A673 (cell line): ENCODE measurements around the gene SLC25A39. TPM values are rescaled to one million over a fixed set of nuclear protein-coding genes. Genes with fewer than 3 reads are reported as not detected.
A peak's percentile ranks its signal among the peaks of the same experiment; 100 is the strongest.
"Not testable (repeated sequence)": the region's sequence is repeated elsewhere in the genome, so short reads cannot be mapped to it uniquely, and the experiment has no call there.

Experiments
- BruUV-seq: library from RNA; stranded (reverse); fragments of 400-500 nt; replicated peaks from 2 replicates; lab custom pipeline; 2021; lab: Mats Ljungman, UMichigan
- CTCF ChIA-PET: fragments of 300-600 bp; sonication (Branson Sonifier 250); formaldehyde crosslinking; loops from one replicate; lab custom pipeline; 2022; ENCODE audit warnings: antibody characterized with exemption; lab: Charles Lee
- POLR2A ChIA-PET: fragments of 300-600 bp; sonication (Branson Sonifier 250); formaldehyde crosslinking; loops from one replicate; lab custom pipeline; 2022; ENCODE audit warnings: antibody characterized with exemption; ENCODE audit not compliant: low non-redundant PET; lab: Charles Lee
- DNase-seq: peaks from one replicate; pipeline ENCODE4 v3.0.0-alpha.2; 2015; ENCODE audit warnings: low spot score
- H3K27ac ChIP-seq: fragments of 200-600 bp; sonication (generic); 2 replicates; pipeline ENCODE4 v1.5.1; 2016; ENCODE audit warnings: mixed run types, low read depth, mild to moderate bottlenecking, mixed read lengths, antibody characterized with exemption, low read length; ENCODE audit not compliant: poor library complexity, severe bottlenecking
- H3K27me3 ChIP-seq: fragments of 200-600 bp; sonication (generic); replicated peaks from 2 replicates; pipeline ENCODE4 v1.6.1; 2017; ENCODE audit warnings: mixed run types, low read depth, mild to moderate bottlenecking, mixed read lengths, antibody characterized with exemption, low read length; ENCODE audit not compliant: insufficient read depth, poor library complexity
- H3K36me3 ChIP-seq: fragments of 200-600 bp; sonication (generic); 2 replicates; pipeline ENCODE4 v1.6.1; 2016; ENCODE audit warnings: mixed run types, mild to moderate bottlenecking, mixed read lengths, antibody characterized with exemption, low read length; ENCODE audit not compliant: insufficient read depth, poor library complexity, severe bottlenecking
- H3K4me1 ChIP-seq: fragments of 200-600 bp; sonication (generic); 2 replicates; pipeline ENCODE4 v1.6.1; 2017; ENCODE audit warnings: mixed run types, mild to moderate bottlenecking, mixed read lengths, antibody characterized with exemption, low read length; ENCODE audit not compliant: insufficient read depth, poor library complexity, severe bottlenecking
- H3K4me3 ChIP-seq: fragments of 200-600 bp; sonication (generic); 2 replicates; pipeline ENCODE4 v1.5.1; 2016; ENCODE audit warnings: low read depth, mixed run types, mild to moderate bottlenecking, mixed read lengths, low read length; ENCODE audit not compliant: poor library complexity, severe bottlenecking
- H3K9me3 ChIP-seq: fragments of 200-600 bp; sonication (generic); 2 replicates; pipeline ENCODE4 v1.6.1; 2016; ENCODE audit warnings: mixed run types, low read depth, mild to moderate bottlenecking, mixed read lengths, antibody characterized with exemption, low read length; ENCODE audit not compliant: poor library complexity, severe bottlenecking
- EZH2 ChIP-seq: fragments of 200-600 bp; sonication (generic); IDR thresholded peaks from 2 replicates; pipeline ENCODE4 v1.6.1; 2017; ENCODE audit warnings: borderline replicate concordance, low read depth, mild to moderate bottlenecking, mixed read lengths, antibody characterized with exemption, low read length; ENCODE audit not compliant: poor library complexity, severe bottlenecking
- intact Hi-C: fragments of 100-400 bp; cut with micrococcal nuclease; formaldehyde crosslinking; loops from one replicate; pipeline ENCODE4 v1.10.0; 2022; ENCODE audit not compliant: unreplicated experiment
- total RNA-seq: library from RNA; stranded (reverse); gene quantifications from 2 replicates; pipeline ENCODE4 v1.2.3, GENCODE V29; 2021
- TF ChIP-seq, protein P1 (sequence below): fragments of 300-800, 200-600 bp; sonication (generic); conservative IDR thresholded peaks from 2 replicates; pipeline ENCODE4 v1.5.1; 2017; ENCODE audit warnings: low read depth, mild to moderate bottlenecking, antibody characterized with exemption, low read length, moderate library complexity, mixed read lengths

Gene SLC25A39
- total RNA-seq, 1 experiment from 2014 or later: 75.5 TPM

DNA sequence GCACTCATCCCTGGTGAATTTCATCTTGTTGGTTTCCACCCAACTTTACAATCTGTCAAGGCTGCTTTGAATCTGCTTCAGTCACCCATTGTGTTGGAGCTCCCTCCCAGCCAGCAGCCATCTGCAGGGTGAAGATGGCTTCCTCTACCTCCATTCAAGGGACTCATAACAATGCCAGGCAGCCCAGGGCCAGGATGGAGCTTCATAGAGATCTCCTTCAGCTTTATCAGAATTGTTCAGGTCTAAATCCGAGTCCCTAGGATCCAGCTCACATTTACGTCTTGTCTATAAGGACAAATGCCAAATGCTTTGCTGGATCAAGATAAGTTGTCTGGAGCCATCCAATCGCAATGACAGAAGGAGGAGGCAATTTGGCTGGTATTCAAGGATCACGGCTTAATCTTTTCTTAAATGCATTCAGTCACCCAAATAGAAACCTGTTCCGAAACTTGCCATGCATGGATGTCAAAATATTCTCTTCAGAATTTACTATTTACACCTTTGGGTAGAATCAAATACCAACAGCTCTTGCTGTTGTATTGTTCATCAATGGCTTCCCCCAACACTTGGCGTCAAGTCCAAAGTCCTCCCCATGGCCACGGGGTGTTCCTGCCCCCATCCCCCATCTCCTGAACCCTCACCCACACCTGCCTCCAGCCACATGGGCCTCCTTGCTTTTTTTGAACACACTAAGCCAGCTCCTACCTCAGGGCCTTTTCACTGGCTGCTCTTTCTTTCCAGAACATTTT, 42.8 kb upstream of the SLC25A39 start:
- BruUV-seq: no TSS peak
- intact Hi-C loops: no loop called here
- Histone ChIP-seq H3K27ac (no peak overlapping the region), H3K9me3 (no peaks in the 10 kb centered on the region), H3K4me1 (peaks cover 4% of the 10 kb centered on the region), H3K4me3 (no peak overlapping the region), H3K36me3 (no peaks in the 10 kb centered on the region), H3K27me3 (no peaks in the 10 kb centered on the region)
- ChIA-PET CTCF (no interaction called here), POLR2A (no interaction called here)
- TF ChIP-seq, protein P1, sequence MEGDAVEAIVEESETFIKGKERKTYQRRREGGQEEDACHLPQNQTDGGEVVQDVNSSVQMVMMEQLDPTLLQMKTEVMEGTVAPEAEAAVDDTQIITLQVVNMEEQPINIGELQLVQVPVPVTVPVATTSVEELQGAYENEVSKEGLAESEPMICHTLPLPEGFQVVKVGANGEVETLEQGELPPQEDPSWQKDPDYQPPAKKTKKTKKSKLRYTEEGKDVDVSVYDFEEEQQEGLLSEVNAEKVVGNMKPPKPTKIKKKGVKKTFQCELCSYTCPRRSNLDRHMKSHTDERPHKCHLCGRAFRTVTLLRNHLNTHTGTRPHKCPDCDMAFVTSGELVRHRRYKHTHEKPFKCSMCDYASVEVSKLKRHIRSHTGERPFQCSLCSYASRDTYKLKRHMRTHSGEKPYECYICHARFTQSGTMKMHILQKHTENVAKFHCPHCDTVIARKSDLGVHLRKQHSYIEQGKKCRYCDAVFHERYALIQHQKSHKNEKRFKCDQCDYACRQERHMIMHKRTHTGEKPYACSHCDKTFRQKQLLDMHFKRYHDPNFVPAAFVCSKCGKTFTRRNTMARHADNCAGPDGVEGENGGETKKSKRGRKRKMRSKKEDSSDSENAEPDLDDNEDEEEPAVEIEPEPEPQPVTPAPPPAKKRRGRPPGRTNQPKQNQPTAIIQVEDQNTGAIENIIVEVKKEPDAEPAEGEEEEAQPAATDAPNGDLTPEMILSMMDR: no peak
- DNase-seq: no peak

DNA sequence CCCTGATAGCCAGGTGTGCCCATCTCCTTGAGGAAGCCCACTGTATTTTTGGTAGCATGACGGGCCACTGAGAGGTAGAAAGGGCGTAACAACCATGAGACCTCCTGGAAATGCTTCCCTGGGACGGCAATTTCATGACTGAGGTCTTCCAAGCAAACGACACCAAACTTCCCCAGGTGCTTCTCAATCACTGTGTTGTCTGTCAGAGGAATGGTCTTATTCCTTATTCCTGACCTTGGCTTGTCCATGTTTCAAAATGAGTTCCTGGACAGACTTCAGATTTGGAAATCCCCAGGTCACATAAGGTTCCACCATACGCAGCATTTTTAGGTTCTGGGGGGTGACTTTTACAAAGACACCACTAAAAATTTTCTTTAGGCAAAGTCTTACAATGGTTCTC, 40.4 kb upstream of the SLC25A39 start:
- CTCF ChIA-PET, POLR2A ChIA-PET, H3K9me3 ChIP-seq, BruUV-seq, intact Hi-C loops, H3K4me3 ChIP-seq, H3K36me3 ChIP-seq, DNase-seq, H3K27me3 ChIP-seq, H3K27ac ChIP-seq: not testable (repeated sequence)
- peaks cover 21% of the 10 kb centered on the region for H3K4me1 ChIP-seq

DNA sequence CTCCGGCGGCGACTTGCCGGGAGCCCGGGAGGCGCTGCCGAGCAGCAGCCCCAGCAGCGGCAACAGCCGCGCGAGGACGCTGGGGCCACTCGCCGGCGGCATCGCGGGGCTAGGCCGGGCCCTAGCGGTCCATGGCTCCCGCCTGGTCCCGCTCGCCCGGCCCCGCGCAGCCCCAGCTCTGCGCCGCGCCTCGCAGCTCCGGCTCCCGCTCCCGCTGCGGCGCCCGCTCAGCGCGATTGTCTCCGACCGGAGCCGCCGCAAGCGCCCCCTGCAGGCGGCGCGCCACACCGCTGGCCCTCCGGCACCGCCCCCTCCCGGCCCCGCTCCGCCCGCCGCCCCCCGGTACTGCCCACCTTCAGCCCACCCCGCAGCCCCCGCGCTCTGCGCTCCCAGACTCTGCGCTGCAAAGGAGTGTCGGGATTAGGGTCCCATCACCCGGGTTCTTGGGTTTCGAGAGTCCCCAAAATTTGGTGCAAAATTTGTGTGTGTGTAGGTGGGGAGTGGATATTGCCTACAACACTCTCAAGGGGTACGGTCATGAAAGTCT, 39.1 kb upstream of the SLC25A39 start, which contains the start of gene FAM171A2:
Gene FAM171A2, minus strand, starts transcription at position 241 of the 547 bp plus-strand sequence. Its CDS starts 139 bp downstream, at position 102.
- H3K27me3 ChIP-seq: no peaks in the 10 kb centered on the region
- H3K4me3 ChIP-seq: peak within 1 kb of the TSS; percentile 68
- intact Hi-C loops: no loop called here
- BruUV-seq: no TSS peak
- ChIA-PET POLR2A (no interaction called here), CTCF (interaction anchor here (0.6 to 0.7 kb wide), 4 partner anchors 11 to 206 kb away, joined by 4 to 12 read pairs (median 4); no protein-coding TSS in a partner anchor)
- H3K9me3 ChIP-seq: no peaks in the 10 kb centered on the region
- TF ChIP-seq, protein P1: no peak; the same call in 1 of the 2 replicates
- no peak for TF ChIP-seq EZH2
- peak; percentile 58 for DNase-seq
- no peaks in the 10 kb centered on the region for H3K36me3 ChIP-seq
- H3K4me1 ChIP-seq: peaks cover 21% of the 10 kb centered on the region
- peak within 1 kb of the TSS; percentile 80 for H3K27ac ChIP-seq
